G401 (cell line): ENCODE data around the gene GSTT2. TPM values are rescaled to one million over a fixed set of nuclear protein-coding genes. Genes with fewer than 3 reads are reported as not detected.
A peak's percentile ranks its signal among the peaks of the same experiment; 100 is the strongest.

Experiments used
- DNase-seq: peaks from one replicate; pipeline ENCODE4 v3.0.0-alpha.2; 2015; ENCODE audit warnings: low spot score
- in situ Hi-C: cut with HindIII; loops from 2 replicates; pipeline ENCODE4 v1.10.0; 2016; ENCODE audit warnings: low sequenced_read_pairs, mixed read lengths
- total RNA-seq: library from RNA; depleted of rRNA; stranded (reverse); fragments of >200 nt; shearing (Covaris generic); gene quantifications from 2 replicates; pipeline ENCODE4 v1.2.3, GENCODE V29; 2014

Gene GSTT2
- total RNA-seq, 1 experiment from 2014 or later, result not detected

DNA sequence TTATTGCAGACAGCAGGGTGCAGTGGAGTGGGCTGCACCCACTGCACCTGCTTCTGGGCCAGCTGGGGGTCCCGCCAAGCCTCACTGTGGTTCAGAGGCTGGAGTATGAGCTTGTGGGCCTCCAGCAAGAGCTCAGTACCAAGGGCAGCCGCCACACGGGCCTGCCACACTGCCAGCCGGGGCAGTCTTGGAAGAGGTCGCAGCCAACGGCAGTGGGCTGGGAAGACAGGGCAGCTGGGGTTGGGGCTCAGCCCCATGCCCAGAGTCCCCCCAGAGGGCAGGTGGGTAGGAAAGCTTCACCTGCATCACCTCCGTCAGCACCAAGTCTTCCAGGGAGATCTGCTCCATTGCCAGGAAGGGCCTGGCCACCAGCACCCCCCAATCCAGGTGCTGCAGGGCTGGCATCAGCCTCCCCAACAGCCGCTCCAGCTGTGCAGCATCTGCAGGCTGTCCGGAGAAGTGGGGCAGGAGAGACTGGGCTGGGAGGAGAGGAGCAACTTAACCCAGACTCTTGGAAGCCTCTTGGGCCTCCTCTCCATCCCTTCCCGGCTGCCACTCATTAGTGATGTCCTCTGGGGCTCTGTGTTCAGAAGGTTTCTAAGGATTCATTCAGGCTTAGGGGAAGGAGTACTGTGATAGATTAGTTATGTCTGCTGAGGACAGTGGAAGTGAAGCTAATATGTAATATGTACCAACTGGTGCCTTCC is 26.4 kb downstream of the GSTT2 start:
- DNase-seq, result no peak
- in situ Hi-C loops, result no loop called here

DNA sequence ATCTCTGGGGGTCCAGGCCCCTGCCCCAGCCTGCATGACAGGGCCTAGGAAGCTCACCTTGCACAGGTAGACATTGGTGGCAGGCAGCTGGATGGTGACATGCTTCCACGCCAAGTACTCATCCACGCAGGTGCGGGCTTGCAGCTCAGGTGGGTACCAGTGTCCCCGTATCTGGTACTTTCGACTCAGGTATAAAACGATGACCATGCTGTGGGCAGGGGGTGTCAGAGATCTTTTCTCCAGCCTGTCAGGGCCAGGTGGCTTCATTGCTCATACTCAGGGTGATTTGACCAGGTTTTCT is 26.9 kb downstream of the GSTT2 start:
- in situ Hi-C loops, result no loop called here
- DNase-seq, result no peak

DNA sequence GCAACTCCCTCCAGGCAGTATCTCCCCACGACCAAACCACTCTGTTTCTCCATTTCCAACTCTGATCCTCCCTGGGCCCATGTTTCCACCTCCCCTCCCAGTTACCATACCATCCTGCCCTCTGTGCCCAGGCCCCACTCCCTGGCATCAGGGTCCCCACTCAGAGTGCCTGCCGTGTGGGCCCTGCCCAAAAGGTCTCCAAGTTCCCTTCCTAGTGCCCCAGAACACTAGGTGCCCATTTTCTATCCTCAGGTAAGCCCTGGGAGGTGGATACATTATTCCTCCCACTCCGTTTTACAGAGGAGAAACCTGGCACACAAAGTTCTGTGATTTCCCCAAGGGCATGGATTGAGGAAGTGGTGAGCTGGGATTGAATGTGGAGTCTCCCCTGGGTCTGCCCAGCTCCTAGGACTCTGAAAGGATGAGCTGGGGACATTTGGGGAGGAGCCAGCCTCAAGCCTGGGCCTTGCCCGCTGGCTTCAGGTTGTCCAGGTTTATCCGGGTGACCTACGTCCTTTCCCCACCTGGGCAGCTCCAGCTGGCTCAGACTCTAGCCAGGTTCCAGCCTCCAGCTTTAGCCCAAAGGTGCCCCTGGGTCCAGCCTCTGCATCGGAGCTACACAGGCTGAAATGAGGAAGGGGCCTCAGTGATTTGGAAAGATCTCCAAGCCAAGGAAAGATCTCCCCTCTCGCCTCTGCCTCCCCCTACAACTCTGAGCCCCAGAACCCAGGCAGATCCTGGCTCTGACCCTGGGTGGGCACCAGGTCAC is 27.5 kb downstream of the GSTT2 start:
- DNase-seq, result no peak
- in situ Hi-C loops, result no loop called here

DNA sequence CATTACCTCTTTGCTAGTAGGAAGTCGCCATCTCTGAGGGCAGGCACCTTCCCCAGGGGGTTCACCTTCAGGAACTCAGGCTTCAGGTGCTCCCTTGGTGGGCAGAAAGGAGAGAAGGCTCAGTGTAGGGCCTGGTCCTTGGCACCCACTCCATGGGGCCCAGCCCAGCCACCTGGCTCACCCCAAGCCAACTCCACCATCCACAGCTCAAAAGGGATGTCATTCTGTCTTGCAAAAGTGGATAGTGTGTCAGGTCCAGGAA is 28.0 kb downstream of the GSTT2 start:
- in situ Hi-C loops, result no loop called here
- DNase-seq, result no peak

DNA sequence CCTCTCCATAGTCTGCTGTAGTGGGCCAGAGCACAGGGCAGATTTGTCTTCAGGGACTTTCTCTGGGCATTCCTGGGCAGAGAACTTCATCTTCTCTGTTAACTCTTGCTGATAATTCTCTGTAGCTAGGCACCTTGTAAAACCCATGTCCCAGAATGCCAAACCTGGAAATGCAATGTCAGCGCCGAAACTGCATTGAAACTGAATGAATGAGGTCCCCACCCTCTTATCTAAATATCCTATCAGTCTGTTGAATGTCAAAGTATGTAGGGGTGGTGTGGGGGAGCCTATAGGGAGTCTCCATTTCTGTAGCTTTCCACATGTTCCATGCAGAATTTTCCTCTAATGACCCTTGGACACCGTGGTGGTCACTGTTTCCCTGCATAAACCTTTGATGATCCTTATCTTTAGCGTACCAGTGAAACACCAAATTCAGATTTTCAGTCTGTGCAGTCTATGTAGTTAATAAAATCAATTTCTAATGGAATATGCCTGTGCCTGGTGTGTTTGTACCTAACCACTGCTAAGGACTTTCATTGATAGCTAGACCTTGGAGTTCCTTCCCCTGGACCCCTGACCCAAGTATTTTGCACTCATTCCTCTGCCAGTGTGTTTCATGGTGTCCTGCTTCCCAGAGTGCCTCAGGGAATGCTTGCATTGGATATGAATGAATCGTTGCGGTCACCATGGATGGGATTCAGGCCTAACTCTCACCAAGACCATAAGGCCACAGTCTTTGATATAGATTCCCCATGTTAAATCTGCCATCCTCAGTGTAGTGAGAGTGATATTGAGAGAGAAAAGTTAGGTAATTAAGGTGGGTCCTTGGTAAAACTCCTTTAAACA is 28.7 kb downstream of the GSTT2 start:
- in situ Hi-C loops, result no loop called here
- no peak for DNase-seq

DNA sequence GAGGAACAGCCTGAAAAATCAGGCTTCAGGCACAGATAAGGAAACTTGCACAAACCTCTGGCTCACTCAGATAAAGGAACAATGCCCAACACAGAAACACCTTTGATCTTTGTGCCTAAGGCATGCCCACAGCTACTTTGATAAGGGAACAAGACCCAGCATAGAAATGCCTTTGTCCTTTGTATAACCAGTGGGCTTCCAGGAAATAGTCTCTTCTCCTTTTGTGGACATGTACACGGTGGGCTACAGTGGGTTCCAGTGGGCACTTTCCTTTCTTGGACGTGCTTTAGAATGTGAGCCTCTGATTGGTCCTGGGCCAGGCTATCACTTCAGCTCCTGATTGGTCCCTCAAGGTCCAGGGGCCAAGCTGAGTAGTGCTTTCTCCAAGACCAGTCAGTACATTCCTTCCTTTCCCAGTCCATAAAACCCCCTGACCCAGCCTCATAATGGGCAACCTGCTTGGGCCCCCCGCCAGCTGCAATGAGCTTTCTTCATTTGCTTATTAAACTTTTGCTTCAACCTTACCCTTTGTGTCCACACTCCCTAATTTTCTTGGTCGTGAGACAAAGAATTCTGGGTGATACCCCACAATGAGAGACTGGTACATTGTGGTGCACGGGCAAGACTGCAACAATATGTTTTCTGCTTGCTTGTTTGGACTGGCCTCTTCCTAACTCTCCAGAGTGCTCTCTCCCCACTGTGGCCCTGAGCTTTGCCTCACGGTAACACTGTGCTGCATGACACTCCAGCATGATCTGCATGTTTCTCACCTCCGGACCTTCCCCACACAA is 29.5 kb downstream of the GSTT2 start:
- in situ Hi-C loops, result no loop called here
- DNase-seq, result no peak

DNA sequence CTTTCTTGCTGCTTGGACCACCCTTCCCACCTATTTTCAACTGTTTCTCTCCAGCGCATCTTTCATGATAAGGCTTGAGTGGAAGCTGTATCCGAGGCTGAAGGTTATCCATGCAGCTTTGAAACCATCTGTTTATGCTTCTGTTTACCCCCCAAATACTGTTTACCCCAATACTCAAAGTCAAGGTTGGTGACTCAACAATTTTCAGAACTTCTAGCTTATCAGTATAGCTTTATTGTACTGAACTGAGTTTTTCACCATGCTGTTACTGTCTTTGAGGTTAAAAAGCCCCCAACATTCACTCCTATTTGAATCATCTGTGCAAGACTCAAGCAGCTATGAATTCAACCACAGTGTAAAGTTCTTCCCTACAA is 30.1 kb downstream of the GSTT2 start:
- in situ Hi-C loops, result no loop called here
- no peak for DNase-seq

DNA sequence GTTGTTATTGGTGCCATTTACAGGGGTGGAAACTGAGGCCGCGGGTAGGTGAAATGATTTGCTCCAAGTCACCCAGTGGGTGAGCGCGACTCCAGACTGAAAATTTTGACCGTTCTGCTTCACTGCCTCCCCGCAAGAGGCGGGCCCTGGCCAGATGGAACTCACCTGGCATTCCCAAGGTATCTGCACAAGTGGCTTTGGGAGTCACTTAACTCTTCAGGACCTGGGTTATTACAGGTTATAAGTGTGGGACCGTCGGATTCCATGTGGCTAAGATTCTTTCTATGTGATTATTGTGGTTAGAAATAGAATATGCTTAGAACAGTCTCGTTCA is 31.8 kb downstream of the GSTT2 start:
- in situ Hi-C loops, result no loop called here

DNA sequence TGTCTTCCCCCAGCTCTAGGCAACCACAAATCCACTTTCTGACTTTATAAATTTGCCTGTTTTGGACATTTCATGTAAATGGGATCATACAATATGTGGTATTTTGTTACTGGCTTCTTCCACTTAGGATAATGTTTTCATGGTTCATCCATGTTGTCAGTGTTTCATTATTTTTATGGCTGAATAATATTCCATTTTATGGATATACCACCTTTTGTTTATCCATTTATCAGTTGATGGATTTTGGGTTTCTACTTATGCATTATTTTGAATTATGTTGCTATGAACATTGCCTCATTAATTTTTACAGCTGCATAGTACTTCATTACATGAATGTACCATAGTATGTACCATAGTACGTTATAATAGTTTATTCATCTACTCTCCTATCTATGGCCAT is 36.2 kb downstream of the GSTT2 start:
- DNase-seq, result no peak
- in situ Hi-C loops, result no loop called here

More for the DNA sequence above, 31.8 kb downstream of the GSTT2 start:
- DNase-seq, result peak; percentile 41

DNA sequence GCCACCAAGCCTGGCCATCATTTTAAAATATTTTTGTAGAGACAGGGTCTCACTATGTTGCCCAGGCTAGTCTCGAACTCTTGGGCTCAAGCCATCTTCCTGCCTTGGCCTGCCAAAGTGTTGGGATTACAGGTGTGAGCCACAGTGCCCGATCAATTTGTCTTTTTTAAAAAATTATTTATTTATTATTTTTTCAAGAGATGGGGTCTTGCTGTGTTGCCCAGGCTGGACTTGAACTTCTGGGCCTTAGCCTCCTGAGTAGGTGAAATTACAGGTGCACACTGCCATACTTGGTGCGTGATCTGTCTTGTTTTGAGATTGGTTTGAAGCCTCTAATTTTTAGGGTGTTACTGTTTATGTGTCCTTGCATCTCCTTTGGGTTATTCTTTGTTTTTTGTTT is 41.4 kb downstream of the GSTT2 start:
- in situ Hi-C loops, result no loop called here
- no peak for DNase-seq

DNA sequence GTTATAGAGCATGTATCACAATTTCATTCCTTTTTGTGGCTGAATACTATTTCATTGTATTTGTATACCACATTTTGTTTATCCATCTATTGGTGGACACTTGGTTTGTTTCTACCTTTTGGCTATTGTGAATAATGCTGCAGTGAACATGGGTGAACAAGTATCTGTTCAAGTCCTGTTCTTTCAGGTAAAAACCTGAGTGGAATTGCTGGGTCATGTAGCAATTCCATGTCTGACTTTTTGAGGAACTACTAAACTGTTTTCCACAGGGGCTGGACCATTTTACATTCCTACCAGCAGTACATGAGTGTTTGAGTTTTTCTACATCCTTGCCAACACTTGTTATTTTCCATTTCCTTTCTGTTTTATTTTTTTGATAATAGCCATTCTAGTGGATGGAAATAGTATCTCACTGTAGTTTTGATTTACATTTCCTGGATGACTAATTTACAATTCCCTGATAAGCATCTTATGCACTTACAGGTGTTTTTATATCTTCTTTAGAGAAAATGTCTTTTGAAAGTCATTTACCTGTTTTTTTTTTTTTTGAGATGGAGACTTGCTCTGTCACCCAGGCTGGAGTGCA is 43.4 kb downstream of the GSTT2 start:
- in situ Hi-C loops, result no loop called here
- DNase-seq, result no peak

DNA sequence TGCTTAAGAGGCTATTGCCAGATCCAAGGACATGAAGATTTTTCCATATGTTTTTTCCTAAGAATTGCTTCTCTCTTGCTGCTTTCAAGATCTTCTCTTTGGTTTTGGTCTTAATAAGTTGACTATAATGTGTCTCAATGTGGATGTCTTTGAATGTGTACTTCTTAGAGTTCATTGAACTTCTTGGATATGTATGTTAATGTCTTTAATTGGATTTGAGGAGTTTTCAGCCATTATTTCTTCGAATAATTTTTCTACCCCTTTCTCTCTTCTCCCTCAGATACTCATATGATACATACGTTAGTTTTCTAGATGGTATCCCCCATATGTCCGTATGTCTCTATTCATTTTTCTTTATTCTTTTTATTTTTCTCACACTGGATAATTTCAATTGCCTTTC is 44.4 kb downstream of the GSTT2 start:
- in situ Hi-C loops, result no loop called here
- no peak for DNase-seq

DNA sequence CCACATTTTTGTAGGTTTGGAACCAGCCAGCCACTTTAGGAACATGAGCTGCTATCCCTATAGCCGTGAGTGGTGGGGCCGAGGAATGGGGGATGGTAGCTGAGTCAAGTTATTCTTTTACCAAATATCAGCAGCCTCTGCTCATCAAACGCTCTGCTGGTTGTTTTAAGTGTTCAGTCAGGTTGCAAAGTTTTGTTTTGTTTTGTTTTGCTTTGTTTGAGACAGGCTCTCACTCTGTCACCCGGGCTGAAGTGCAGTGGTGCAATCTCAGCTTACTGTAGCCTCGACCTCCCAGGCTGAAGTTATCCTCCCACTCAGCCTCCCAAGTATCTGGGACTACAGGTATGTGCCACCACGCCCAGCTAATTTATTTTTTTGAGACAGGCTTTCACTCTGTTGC is 45.5 kb downstream of the GSTT2 start:
- no peak for DNase-seq
- in situ Hi-C loops, result no loop called here

DNA sequence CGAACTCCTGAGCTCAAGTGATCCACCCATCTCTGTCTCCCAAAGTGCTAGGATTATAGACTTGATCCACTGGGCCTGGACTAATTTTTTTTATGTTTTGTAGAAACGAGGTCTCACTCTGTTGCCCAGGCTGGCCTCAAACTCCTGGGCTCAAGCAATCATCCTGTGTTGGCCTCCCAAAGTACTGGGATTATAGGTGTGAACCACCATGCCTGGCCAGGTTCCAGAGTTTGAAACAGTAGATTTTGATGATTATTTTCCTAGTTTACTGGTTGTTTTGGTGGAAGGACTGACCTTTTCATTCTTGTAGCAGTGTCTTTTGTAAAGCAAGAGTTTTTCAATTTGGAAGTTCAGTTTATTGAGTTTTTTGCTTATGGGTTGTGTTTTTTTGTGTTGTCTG is 46.1 kb downstream of the GSTT2 start:
- DNase-seq, result no peak
- in situ Hi-C loops, result no loop called here

DNA sequence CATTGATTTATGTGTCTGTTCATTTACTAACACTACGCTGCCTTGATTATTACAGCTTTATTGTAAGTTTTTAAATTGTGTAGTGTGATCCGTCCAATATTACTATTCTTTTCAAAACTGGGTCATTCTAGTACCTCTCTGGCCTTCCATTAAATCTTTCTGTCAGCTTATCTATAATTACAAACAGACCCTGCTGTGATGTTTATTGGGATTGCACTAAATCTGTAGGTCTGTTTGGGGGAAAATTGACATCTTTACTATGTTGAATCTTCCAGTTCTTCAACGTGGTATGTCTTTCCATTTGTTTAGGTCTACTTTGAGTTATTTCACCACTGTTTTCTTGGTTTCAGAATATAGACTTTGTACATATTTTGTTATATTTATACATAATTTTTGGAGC is 46.8 kb downstream of the GSTT2 start:
- no peak for DNase-seq
- in situ Hi-C loops, result no loop called here

DNA sequence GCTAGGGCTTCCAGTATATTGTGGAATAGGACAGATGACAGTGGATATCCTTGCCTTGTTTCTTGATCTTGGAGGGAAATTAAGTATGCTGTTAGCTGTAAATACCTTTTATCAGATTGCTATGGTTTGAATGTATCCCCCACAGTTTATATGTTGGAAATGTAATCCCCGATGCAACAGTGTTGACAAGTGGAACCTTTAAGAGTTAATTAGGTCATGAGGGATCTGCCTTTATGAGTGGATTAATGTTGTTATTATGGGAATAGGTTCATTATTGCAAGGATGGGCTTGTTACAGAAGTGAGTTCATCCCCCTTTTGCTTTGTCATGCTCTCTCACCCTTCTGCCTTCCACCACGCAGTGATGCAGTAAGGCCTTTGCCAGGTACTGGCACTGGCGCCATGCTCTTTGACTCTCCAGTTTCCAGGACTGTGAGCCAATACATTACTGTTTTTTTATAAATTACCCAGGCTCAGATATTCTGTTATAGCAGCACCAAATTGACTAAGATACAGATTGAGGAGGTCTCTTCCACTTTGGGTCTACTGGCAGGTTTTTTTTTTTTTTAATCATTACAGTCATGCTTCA is 47.5 kb downstream of the GSTT2 start:
- in situ Hi-C loops, result no loop called here
- no peak for DNase-seq

DNA sequence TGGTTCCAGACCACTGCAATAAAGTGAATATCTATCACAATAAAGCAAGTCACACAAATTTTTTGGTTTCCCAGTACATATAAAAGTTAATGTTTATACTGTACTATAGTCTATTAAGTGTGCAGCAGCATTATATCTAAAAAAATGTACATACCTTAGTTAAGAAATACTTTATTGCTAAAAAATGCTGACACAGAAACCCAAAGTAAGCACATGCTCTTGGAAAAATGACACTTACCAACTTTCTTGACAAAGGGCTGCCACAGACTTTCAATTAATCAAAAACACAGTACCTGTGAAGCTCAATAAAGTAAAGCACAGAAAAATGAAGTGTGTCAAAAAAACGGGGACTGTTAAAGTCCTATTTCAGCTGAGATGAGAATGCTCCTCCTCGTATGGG is 48.1 kb downstream of the GSTT2 start:
- DNase-seq, result no peak
- in situ Hi-C loops, result no loop called here

DNA sequence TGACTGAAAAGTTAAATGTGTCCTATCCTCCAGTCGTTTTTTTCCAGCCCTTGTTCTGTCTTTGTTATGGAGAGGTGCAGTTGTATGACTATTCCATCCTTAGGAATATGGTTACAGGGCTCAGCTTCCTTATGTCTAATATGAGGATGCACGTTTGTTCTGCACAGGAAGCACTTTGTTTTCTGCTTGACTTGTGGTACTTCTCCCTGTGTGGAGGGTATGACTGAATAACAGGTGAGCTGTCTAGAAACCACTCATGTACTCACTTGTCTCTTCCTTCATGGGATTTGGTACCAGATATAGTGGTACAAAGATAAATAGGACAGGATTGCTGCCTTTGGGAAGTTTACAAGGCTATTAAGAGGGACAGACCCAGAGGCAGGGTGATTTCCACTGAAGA is 48.6 kb downstream of the GSTT2 start:
- no peak for DNase-seq
- in situ Hi-C loops, result no loop called here

DNA sequence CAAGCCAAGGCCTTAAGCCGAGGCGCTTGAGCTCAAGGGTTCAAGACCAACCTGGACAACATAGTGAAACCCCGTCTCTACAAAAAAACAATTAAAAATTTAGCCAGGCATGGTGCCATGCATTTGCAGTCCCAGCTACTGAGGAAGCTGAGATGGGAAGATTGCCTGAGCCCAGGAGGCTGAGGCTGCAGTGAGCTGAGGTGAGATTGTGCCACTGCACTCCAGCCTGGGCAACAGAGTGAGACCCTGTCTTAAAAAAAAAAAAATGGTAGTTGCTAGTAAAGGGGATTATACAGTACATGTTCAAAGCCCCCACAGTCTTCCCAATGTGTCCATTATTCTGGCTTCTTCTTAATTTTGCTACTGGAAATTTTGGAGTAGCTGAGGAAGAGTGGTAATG is 49.4 kb downstream of the GSTT2 start:
- in situ Hi-C loops, result no loop called here
- no peak for DNase-seq
